ENCODE results near the gene SENP5.

The SENP5 gene

DNA sequence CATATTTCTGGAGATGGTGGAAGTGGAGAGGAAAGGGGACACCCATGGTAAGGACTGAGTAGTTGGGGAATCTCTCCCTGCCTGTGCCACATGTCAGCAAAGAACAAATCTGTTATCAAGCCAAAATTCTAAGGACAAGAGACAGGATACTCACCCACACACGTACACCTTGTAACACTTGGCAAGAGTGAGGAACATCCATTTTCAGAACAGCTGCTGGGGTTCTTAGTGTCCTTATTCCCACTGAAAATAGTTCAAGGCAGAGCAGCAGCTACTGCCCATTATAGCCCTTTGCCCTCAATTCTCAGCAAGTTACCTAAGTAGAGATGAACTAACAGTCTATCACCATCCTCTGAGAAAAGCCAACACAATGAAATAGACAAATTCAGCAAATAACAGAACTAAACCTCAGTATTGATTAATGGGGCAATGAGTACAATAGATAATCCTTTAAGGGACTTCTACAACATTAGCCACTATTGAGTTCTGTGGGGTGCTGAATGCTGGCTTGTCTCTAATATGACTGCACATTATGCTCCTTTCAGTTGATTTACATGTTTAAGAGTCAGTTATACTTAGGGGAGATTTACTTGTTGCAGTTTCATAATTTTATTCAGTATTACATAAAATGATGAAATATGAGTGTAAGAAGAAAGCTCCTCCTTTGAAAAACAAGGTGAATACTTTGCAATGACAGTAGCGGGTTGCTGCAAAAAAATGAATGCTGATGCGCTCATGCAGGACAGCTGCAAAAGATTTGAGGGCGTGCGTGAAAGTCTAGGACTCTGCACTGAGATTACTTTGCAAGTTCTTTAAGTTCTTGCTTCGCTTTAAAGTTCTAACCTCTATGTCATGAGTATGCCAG is 22.4 kb downstream of the SENP5 start:
- DNase-seq (ENCODE audit: low read depth), result no peak

DNA sequence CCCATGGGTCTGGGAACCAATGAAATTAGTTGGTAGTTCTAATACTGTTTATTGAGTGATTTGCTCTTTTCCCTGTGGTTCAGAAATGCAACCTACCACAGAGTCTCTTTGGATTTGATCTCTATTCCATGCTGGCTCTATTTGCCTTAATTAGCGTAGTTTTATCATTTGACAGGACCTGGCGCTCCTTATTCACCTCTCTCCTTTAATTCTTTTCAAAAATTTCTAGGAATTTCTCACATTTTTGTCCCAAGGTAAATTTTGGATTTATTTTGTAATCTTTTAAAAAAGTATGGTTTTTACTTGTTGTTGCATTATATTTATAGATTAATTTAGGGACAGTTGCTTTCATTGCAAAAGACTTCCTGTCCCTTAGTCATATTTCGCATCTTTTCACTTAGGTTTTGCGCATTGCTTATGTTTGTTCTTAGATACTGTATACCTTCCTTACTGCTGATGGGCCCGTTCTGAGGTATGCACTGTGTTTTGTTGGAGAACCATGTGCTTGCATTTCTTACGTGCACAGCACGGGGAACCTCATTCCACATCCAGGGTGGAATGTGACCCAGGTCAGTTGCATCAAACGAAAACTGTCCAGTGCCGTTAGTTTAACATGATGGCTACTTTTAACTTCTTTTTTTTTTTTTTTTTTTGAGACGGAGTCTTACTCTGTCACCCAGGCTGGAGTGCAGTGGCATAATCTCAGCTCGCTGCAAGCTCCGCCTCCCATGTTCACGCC is 27.0 kb downstream of the SENP5 start:
- DNase-seq (ENCODE audit: low read depth), result no peak

DNA sequence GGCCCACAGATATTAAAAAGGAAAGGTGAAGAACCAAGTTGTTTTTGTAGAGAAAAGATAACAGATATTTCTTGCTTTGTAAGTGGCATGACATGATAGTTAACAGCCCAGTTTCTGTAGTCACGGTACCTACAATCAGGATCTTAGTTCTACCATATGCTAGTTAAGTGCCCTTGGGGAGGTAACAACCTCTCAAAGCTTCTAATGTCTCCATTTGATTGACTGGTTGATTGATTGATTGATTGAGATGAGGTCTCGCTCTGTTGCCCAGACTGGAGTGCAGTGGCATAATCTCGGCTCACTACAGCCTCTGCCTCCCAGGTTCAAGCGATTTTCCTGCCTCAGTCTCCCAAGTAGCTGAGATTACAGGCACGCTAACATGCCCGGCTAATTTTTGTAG is 28.5 kb downstream of the SENP5 start:
- DNase-seq (ENCODE audit: low read depth), result no peak

DNA sequence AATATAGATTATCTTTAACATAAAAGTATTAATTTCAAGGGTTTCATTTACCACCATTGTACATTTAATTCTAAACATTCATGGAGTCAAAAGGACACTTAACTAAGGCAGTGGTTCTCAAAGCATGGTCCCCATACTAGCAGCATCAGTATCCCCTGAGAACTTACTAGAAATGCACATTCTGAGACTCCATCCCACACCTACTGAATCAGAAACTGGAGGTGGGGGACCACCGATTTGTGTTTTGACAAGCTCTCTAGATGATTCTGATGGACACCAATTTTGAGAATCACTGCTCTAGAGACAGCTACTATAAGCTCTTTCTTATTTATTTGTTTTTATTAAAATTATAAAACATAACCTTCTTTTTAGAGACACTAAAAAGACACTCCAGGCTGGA is 34.0 kb downstream of the SENP5 start:
- no peak for DNase-seq (ENCODE audit: low read depth)

DNA sequence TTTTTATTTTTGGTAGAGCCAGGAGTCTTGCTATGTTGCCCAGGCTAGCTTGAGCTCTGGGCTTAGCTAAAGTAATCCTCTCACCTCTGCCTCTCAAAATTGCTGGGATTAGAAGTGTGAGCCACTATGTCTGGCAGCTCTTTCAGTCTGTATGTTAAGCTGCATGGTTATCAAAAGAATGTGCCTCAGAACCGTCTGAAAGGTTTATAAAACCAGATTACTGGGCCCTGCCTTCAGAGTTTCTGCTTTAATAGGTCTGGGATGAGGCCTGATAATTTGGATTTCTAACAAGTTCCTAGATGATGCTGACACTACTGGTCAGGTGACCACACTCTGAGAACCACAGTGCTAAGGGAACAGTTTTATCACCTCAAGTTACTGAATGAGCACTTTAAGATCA is 34.6 kb downstream of the SENP5 start:
- no peak for DNase-seq (ENCODE audit: low read depth)

DNA sequence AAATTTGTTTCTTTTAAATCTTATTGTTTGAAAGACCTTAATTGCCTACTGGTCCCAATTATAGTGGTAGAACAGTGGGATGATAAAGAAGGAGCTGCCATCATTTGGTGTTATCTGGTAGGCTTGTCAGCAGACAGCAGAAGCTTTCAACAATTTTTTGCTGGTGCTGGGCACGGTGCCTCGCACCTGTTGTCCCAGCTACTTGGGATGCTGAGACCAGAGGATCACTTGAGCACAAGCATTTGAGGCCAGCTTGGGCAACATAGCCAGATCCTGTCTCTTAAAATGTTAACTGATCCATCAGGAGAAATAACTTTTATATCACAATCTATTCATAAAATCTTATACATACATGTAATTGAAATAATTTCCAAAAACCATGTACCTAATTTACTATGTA is 36.0 kb downstream of the SENP5 start:
- no peak for DNase-seq (ENCODE audit: low read depth)

DNA sequence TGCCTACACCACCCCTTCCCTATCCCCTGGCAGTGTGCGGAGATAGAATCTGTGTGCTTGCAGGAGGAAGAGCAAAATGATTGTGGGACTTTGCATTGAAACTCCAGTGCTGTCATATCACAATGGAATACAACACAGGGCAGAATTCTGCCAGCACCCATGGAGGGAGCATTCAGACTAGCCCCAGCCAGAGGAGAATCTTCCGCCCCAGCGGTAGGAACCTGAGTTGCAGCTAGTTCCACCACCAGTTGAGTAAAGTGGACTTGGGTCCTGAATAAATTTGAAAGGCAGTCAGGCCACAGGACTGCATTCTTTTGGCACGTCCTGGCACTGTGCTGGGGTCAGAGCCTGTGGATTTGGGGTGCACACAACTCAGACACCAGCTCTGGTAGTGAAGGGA is 47.1 kb downstream of the SENP5 start:
- no peak for DNase-seq (ENCODE audit: low read depth)

DNA sequence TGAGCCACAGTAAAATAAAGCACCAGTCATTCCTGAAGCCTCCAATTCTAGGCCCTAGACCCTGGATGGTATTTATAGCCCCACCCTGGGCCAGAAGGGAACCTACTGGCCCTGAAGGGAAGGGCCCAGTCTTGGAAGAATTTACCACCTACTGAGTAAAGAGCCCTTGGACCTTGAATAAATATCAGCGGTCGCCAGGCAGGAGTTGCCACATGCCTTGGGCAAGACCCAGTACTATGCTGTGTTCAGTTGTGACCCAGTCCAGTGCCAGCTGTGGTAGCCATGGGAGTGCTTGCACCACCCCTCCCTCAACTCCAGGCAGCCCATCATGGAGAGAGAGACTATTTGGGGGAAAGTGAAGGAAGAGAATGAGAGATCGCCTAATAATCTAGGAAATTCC is 47.7 kb downstream of the SENP5 start:
- DNase-seq (ENCODE audit: low read depth), result no peak

DNA sequence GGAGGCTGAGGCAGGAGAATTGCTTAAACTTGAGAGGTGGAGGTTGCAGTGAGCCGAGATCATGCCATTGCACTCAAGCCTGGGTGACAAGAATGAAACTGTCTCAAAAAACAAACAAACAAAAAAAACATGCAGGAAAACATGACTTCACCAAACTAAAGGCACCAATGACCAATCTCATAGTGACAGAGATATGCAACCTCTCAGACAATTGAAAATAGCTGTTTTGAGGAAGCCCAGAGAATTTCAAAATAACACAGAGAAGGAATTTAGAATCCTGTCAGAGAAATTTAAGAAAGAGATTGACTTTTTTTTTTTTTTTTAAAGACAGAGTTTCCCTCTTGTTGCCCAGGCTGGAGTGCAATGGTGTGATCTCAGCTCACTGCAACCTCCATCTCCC is 48.5 kb downstream of the SENP5 start:
- no peak for DNase-seq (ENCODE audit: low read depth)

DNA sequence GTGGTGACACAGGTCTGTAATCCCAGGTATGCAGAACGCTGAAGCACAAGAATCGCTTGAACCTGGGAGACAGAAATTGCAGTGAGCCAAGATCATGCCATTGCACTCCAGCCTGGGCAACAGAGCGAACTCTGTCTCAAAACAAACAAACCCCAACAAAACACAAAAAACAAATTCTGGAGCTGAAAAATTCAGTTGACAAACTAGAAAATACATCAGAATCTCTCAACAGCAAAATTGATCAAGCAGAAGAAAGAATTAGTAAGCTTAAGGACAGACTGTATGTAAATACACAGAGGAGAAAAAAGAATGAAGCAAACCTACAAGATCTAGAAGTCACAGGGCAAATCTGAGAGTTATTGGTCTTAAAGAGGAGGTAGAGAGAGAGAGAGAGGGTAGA is 49.3 kb downstream of the SENP5 start:
- no peak for DNase-seq (ENCODE audit: low read depth)

DNA sequence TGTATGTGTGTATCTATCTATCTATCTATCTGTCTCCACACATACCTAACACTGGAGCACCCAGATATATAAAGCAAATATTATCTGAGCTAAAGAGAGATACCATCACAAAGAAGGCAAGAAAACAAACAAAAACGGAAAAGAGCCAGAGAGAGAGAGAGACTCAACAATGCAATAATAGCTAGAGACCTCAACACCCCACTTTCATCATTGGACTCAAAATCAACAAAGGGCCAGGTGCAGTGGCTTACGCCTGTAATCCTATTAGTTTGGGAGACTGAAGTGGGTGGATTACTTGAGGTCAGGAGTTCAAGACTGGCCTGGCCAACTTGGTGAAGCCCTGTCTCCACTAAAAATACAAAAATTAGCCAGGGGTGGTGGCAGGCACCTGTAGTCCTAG is 51.2 kb downstream of the SENP5 start:
- no peak for DNase-seq (ENCODE audit: low read depth)

DNA sequence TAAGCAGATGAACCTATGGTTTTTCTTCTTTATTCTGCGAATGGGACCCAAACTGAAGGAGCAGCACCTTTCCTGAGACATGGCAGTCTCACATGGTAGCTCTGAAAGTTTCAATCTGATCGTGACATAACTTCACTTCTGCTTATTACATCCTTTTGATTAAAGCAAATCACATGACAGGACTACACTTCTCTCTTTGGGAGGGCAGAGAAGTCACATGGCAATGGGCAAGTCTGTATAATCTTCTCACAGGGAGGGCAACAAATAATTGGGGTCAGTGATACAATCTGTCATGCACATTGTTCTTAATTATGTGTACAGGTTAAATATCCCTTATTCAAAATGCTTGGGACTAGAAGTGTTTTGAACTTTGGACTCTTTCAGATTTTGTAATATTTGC is 53.0 kb downstream of the SENP5 start:
- DNase-seq (ENCODE audit: low read depth), result no peak

DNA sequence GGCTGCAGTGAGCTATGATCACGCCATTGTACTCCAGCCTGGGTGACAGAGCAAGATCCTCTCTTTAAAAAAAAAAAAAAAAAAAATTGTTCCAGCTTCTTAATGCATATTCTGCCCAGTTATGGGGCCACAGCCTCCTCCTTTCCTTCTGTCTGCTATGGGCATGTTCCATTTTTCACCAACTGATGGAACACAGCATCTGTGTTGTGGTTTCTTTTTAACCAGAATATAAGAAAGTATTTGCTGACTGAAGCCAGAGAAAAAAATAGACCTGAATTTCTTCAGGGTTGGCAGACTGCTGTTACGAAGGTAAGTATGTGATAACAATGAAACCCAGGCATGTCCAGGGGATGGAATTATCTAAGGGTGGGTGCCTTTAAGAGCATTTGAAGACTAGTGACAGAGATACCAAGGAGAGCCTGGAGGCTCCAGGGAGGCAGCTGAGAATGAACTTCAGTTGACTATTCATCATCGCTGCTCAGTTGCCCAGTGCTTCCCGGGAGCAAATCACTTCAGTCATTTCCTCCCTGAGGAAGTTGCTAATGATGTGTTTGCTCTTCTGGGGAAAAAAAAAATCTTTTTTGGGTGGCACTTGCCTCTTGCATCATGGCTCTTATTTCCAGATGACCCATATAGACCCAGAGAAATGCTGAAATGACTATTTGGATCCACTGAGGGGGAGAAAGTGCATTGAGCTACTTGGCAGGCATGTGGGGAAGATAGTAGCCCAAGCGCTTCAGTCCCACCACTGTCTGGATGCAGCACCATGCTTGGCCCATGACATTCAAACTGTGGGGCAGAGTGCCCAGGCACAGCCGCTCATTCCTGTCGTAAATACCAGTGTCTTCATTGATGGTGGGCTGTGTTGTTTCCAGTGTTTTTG is 60.1 kb downstream of the SENP5 start:
- DNase-seq (ENCODE audit: low read depth), result no peak

DNA sequence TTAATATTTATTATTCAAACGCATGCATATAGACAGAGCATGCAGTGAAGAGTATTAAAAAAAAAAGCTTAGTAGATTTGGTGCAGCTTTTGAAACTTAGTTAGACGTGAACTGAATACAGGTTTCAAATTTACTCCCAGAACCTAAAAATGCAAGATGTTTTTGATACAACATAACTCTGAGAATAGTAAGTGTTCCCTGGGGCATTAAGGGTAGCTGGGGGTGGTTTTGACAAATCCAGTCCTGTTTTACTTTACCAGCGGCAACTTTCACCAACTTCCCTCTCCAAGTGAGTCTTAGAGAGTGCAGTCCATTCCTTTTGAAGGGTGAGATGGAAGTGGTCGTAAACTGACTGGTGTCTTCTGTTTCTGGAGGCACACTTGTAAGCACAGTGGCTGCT is 63.4 kb downstream of the SENP5 start:
- DNase-seq (ENCODE audit: low read depth), result no peak

DNA sequence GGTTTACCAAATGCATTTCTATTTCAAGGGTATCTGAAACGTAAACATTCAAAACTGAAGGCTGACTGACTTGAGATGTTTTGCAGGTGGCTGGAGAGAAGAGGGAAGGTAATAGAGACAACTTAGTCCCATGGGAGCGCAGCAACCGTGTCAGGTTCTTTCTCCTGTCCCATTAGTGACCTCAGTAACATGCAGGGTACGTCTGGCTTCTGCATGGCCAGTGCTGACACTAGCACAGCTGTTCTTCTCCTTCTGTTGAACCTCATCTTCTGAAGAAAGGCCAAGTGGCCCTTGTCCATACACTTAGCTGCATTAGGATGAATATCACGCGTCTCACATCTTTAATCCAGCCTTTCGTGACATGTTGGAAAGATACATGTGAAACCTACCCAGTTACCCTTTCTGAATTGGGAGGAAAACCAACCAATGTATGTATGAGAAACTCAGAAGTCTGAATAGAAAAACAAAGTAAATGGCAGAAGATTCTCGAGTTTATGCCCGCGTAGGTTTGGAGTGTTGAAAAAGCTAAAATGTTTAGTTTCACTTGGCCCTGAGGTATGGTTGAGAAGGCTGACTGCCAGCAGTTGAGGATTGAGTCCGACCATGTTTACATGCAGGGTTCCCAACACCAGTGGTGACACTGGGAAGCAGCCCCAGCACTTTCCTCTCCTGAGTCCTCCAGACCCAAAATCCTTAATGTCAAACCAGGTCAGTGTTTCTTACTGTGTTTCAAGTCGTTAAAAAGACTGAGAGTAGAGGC is 64.3 kb downstream of the SENP5 start:
- no peak for DNase-seq (ENCODE audit: low read depth)

DNA sequence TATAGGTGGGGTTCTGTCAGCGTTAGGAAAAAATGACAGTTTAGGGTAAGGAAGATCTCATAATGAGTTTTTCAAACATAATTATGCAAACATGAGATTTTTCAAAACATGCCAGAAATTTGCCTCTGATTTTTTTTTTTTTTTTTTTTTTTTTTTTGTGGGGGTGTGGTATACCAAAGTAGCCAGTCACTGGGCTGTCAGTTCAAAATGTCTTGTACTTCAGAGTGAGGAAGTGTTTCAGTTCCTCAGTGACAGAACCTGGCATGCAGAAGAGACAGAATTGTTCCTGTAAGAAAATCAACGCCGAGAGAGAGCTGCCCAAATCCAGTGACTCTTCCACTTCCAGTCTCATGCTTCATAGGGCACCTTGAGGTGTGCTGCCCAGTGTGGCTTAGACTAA is 64.9 kb downstream of the SENP5 start:
- DNase-seq (ENCODE audit: low read depth), result no peak

DNA sequence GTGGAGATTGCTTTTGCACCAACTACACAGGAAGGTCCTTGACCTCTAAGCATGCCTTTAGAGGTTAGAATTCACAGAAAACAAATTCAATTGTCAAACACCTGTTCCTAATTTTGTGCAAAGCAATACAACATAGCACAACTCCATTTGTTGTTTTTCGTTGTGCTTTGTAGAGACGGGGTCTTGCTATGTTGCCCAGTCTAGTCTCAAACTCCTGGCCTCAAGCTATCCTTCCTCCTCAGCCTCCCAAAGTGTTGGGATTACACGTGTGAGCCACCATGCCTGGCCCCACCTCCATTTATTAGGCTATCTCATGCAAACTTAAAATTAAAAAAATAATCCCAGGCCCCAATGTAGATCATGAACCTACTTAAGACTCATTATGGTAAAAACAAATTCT is 68.6 kb downstream of the SENP5 start:
- DNase-seq (ENCODE audit: low read depth), result no peak

DNA sequence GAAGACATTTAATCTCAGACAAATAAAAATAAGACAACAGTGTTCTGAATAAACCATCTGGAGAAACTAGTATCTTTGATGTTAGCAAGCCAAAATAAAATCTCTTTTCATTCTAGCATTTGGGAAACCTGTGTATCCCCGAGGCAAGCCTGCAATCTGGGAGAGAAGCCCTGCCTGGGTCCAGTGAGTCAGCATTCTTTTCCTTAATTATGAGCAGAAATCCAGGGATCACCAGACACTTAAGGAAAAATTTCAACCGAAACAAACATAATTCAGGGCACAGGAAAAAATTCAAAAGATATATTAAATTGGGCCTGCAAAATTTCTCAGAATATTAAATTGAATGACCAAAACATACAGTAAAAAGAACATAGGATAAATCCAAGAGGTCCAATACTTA is 70.4 kb downstream of the SENP5 start:
- peak; percentile 58 for DNase-seq (ENCODE audit: low read depth)

DNA sequence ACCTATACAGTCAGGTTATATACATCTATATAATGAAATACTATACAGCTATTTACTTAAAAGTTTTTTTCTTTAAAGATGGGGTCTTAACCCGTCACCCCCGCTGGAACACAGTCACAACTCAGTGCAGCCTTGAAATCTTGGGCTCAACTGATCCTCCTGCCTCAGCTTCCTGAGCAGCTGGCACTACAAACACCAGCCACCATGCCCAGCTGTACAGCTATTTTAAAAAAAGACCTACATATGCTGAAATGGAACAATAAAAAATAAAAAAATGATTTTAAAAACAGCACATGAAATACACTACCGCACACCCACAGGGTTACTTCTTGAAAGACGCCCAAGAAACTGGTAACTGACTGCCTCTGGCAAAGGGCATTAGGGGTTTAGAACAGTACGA is 70.9 kb downstream of the SENP5 start:
- DNase-seq (ENCODE audit: low read depth), result no peak

DNA sequence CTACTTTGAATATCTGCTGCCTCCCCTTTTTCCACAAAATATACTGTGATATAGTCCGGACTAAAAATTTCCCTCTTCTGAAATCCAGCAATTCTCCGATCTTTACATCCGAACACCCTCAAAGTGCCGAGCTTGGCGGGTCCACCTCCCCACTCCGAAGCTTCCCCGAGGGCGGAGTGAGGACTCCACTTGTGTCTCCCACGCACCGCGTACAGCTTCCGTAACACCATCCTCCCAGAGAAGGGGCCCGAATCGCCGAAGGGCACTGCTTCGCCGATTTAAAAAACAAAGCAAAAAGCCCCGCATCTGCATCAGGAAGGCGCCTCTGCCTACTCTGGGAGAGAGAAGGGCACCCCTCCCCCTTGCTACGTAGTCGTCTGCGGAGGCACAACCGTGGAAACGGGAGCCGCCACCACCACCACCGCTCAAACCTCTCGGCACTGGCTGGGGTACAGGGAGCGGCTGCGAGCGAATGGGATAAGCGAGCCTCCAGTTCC is 74.1 kb downstream of the SENP5 start:
- peak; percentile 62 for DNase-seq (ENCODE audit: low read depth)

DNA sequence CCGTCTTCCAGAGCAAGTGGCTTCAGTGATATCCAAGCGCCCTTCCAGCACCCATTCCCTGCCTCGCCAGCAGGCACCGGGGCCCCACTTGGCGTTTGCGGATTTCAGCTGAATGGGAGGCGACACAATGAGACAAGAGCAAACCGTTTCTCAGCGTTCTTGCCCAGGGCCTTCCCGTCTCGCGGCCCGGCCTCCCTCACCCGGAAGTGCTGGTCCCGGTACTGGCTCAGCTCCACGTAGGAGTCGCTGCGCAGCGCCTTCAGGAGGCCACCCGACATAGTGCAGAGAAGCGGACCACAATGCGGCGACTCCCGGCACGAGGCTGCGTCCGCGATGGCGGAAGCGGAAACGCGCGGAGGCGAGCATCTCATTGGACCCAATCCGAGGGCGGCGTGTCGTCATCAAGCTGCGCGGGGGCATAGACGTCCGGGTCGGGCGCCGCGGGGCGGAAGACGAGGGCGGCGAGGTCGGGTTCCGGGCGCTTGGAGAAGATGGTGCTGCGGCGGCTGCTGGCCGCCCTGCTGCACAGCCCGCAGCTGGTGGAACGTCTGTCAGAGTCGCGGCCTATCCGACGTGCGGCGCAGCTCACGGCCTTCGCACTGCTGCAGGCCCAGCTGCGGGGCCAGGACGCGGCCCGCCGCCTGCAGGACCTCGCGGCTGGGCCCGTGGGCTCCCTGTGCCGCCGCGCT is 74.7 kb downstream of the SENP5 start, which contains the start of gene NCBP2:
Gene NCBP2, minus strand, starts transcription at position 303 of the 689 bp plus-strand sequence. Its CDS starts 25 bp downstream, at position 278.
- peak; percentile 97 for DNase-seq (ENCODE audit: low read depth)
